ENCODE results near the gene IPCEF1.
"Not testable (repeated sequence)": the region's sequence is repeated elsewhere in the genome, so short reads cannot be mapped to it uniquely, and the experiment has no call there.

Gene IPCEF1

GRCh38 chr6:154371281-154371680 lies 14.7 kb upstream of the IPCEF1 start:
- no peak for DNase-seq (ENCODE audit: low read depth)

GRCh38 chr6:154370545-154370944 lies 13.9 kb upstream of the IPCEF1 start:
- DNase-seq (ENCODE audit: low read depth): no peak

- no peak for DNase-seq (ENCODE audit: low read depth)
These were observed 11.5 kb upstream of the IPCEF1 start for GRCh38 chr6:154367839-154368695.

GRCh38 chr6:154367336-154367735 lies 10.7 kb upstream of the IPCEF1 start:
- no peak for DNase-seq (ENCODE audit: low read depth)

GRCh38 chr6:154363821-154364220 lies 7.2 kb upstream of the IPCEF1 start:
- no peak for DNase-seq (ENCODE audit: low read depth)

GRCh38 chr6:154361476-154361875 lies 4.9 kb upstream of the IPCEF1 start:
- DNase-seq (ENCODE audit: low read depth): no peak

- DNase-seq (ENCODE audit: low read depth): no peak
These were observed 3.9 kb upstream of the IPCEF1 start for GRCh38 chr6:154360476-154360875.

- DNase-seq (ENCODE audit: low read depth): no peak
These were observed 3.1 kb upstream of the IPCEF1 start for GRCh38 chr6:154359679-154360078.

GRCh38 chr6:154359161-154359574 lies 2.6 kb upstream of the IPCEF1 start:
- DNase-seq (ENCODE audit: low read depth): no peak

- no peak for DNase-seq (ENCODE audit: low read depth)
These were observed 1.5 kb upstream of the IPCEF1 start for GRCh38 chr6:154358019-154358545.

- no peak for DNase-seq (ENCODE audit: low read depth)
These were observed 490 bp downstream of the IPCEF1 start for GRCh38 chr6:154356113-154356512.

GRCh38 chr6:154354265-154354777 lies 2.3 kb downstream of the IPCEF1 start:
- DNase-seq (ENCODE audit: low read depth): no peak

GRCh38 chr6:154353626-154354025 lies 3.0 kb downstream of the IPCEF1 start:
- DNase-seq (ENCODE audit: low read depth): no peak

- DNase-seq (ENCODE audit: low read depth): no peak
These were observed 3.6 kb downstream of the IPCEF1 start for GRCh38 chr6:154352898-154353585.

GRCh38 chr6:154350293-154350692 lies 6.3 kb downstream of the IPCEF1 start:
- DNase-seq (ENCODE audit: low read depth): no peak

GRCh38 chr6:154347981-154348380 lies 8.6 kb downstream of the IPCEF1 start:
- no peak for DNase-seq (ENCODE audit: low read depth)

- no peak for DNase-seq (ENCODE audit: low read depth)
These were observed 10.8 kb downstream of the IPCEF1 start for GRCh38 chr6:154345811-154346210.

GRCh38 chr6:154343473-154344308 lies 12.9 kb downstream of the IPCEF1 start:
- no peak for DNase-seq (ENCODE audit: low read depth)

GRCh38 chr6:154341871-154342270 lies 14.7 kb downstream of the IPCEF1 start:
- DNase-seq (ENCODE audit: low read depth): no peak

GRCh38 chr6:154341336-154341735 lies 15.3 kb downstream of the IPCEF1 start:
- DNase-seq (ENCODE audit: low read depth): no peak

- no peak for DNase-seq (ENCODE audit: low read depth)
These were observed 19.1 kb downstream of the IPCEF1 start for GRCh38 chr6:154337406-154338005.

- DNase-seq (ENCODE audit: low read depth): not testable (repeated sequence)
These were observed 22.5 kb downstream of the IPCEF1 start for GRCh38 chr6:154334147-154334546.

Measured in stimulated activated CD8-positive, alpha-beta memory T cell treated with anti-CD3 and anti-CD28 coated beads, Interleukin-12 subunit alpha, Interleukin-12 subunit beta, amount 100 ng/mL, for 4 hours (primary cell).